Measurements from ENCODE around the gene FCN1. TPM values are rescaled to one million over a fixed set of nuclear protein-coding genes. Genes with fewer than 3 reads are reported as not detected.

Gene FCN1
- polyA plus RNA-seq, 1 of the 3 experiments (the other 2 are of a cell fraction), result not detected

GRCh38 chr9:134877541-134877940 is 40.2 kb downstream of the FCN1 start:
- 58% methylated on average over 4 of the region's 4 CpGs for WGBS (ENCODE audit: low lambda C conversion rate)
- Histone ChIP-seq H3K4me2 (no peak overlapping the region), H3K9me3 (peaks cover 4% of the 10 kb centered on the region; the same call in 1 of the 2 replicates), H3K9ac (no peak overlapping the region), H2AFZ (ENCODE audit: low read depth) (no peak overlapping the region), H3K4me1 (ENCODE audit: control insufficient read depth in 1 of 2, insufficient read depth in 2 of 2, low read depth in 1 of 2, low read length in 1 of 2) (no peaks in the 10 kb centered on the region), H4K20me1 (ENCODE audit: insufficient read depth) (no peaks in the 10 kb centered on the region), H3K79me2 (ENCODE audit: insufficient read depth) (no peaks in the 10 kb centered on the region), H3K27ac (ENCODE audit: low read depth in 2 of 2, low read length in 1 of 2) (no peak overlapping the region), H3K36me3 (replicated peaks in 1 of 2; ENCODE audit: control insufficient read depth in 1 of 2, insufficient read depth in 2 of 2, low read length in 1 of 2) (no peaks in the 10 kb centered on the region), H3K4me3 (ENCODE audit: low read depth in 2 of 2, low read length in 1 of 2) (no peak overlapping the region), H3K9me2 (no peaks in the 10 kb centered on the region), H3F3A (replicated peaks; ENCODE audit: insufficient read depth) (no peaks in the 10 kb centered on the region), H3K27me3 (ENCODE audit: insufficient read depth) (no peaks in the 10 kb centered on the region)
- ChIA-PET CTCF (no interaction called here), POLR2A (no interaction called here)
- DNase-seq, result no peak
- TF ChIP-seq REST (IDR thresholded peaks at IDR 0.05; ENCODE audit: low read depth, low read length) (no peak), RXRA (IDR thresholded peaks at IDR 0.05; ENCODE audit: borderline replicate concordance, low read depth) (no peak), TEAD4 (IDR thresholded peaks at IDR 0.05; ENCODE audit: borderline replicate concordance, insufficient read depth) (no peak), FOXJ3 (CRISPR knock-in tag; IDR thresholded peaks at IDR 0.05) (no peak), JUND (IDR thresholded peaks at IDR 0.05) (no peak), EP300 (IDR thresholded peaks at IDR 0.05; ENCODE audit: borderline replicate concordance in 1 of 2, low read depth in 1 of 2, low read length in 1 of 2) (no peak), RCOR1 (IDR thresholded peaks at IDR 0.05; ENCODE audit: low read length) (no peak), CTCF (IDR thresholded peaks at IDR 0.05) (no peak), POLR2AphosphoS5 (IDR thresholded peaks at IDR 0.05; ENCODE audit: low read depth, low read length) (no peak), MEF2A (IDR thresholded peaks at IDR 0.05; ENCODE audit: borderline replicate concordance, low read depth) (no peak), MAX (IDR thresholded peaks at IDR 0.05; ENCODE audit: low read depth) (no peak)

- H3K9me3 ChIP-seq, result peaks cover 4% of the 10 kb centered on the region; the same call in 1 of the 2 replicates
- H3K4me2 ChIP-seq, result no peak overlapping the region
- no peaks in the 10 kb centered on the region for H3K27me3 ChIP-seq (ENCODE audit: insufficient read depth)
- H3K79me2 ChIP-seq (ENCODE audit: insufficient read depth), result no peaks in the 10 kb centered on the region
- H3K4me1 ChIP-seq (ENCODE audit: control insufficient read depth in 1 of 2, insufficient read depth in 2 of 2, low read depth in 1 of 2, low read length in 1 of 2), result no peaks in the 10 kb centered on the region
- WGBS (ENCODE audit: low lambda C conversion rate), result 36% methylated on average over 1 of the region's 1 CpG
- no peaks in the 10 kb centered on the region for H3K9me2 ChIP-seq
- no peak for TF ChIP-seq ELF1 (IDR thresholded peaks at IDR 0.05)
- TF ChIP-seq POLR2AphosphoS5 (IDR thresholded peaks at IDR 0.05; ENCODE audit: low read depth, low read length), result no peak
- no peaks in the 10 kb centered on the region for H4K20me1 ChIP-seq (ENCODE audit: insufficient read depth)
- H3K9ac ChIP-seq, result no peak overlapping the region
- no peak overlapping the region for H3K27ac ChIP-seq (ENCODE audit: low read depth in 2 of 2, low read length in 1 of 2)
- H3K4me3 ChIP-seq (ENCODE audit: low read depth in 2 of 2, low read length in 1 of 2), result no peak overlapping the region
- no peak overlapping the region for H2AFZ ChIP-seq (ENCODE audit: low read depth)
- no peaks in the 10 kb centered on the region for H3K36me3 ChIP-seq (replicated peaks in 1 of 2; ENCODE audit: control insufficient read depth in 1 of 2, insufficient read depth in 2 of 2, low read length in 1 of 2)
- ChIA-PET CTCF (no interaction called here), POLR2A (no interaction called here)
- no peak for DNase-seq
- no peaks in the 10 kb centered on the region for H3F3A ChIP-seq (replicated peaks; ENCODE audit: insufficient read depth)
These were observed 42.3 kb downstream of the FCN1 start for GRCh38 chr9:134875371-134875770.

Data from SK-N-SH (cell line).